OCI-LY7 (cell line): Measurements from ENCODE around the gene NQO2. TPM values are rescaled to one million over a fixed set of nuclear protein-coding genes. Genes with fewer than 3 reads are reported as not detected.
A peak's percentile ranks its signal among the peaks of the same experiment; 100 is the strongest.

Experiments used
- BruUV-seq: library from RNA; stranded (reverse); fragments of 400-500 nt; replicated peaks from 2 replicates; lab custom pipeline; 2021; lab: Mats Ljungman, UMichigan
- CTCF ChIA-PET: fragments of 300-600 bp; sonication (Branson Sonifier 250); formaldehyde crosslinking; loops from one replicate; lab custom pipeline; 2022; ENCODE audit warnings: antibody characterized with exemption; ENCODE audit not compliant: unreplicated experiment; lab: Charles Lee
- POLR2A ChIA-PET: fragments of 300-600 bp; sonication (Branson Sonifier 250); formaldehyde crosslinking; loops from one replicate; lab custom pipeline; 2022; ENCODE audit warnings: antibody characterized with exemption; lab: Charles Lee
- DNase-seq: peaks from one replicate; pipeline ENCODE4 v3.0.0-alpha.2; 2015; ENCODE audit warnings: low spot score
- H2AFZ ChIP-seq: fragments of 200-600 bp; sonication (generic), shearing (Covaris generic); 2 replicates; pipeline ENCODE4 v1.6.1; 2014; ENCODE audit warnings: mild to moderate bottlenecking, antibody characterized with exemption, low read length, moderate library complexity
- H3K27ac ChIP-seq: fragments of 200-600 bp; sonication (generic); 2 replicates; pipeline ENCODE4 v1.5.1; 2014; ENCODE audit warnings: mixed run types, low read depth, mild to moderate bottlenecking, moderate library complexity, low read length, inconsistent platforms; ENCODE audit not compliant: poor library complexity, severe bottlenecking
- H3K36me3 ChIP-seq: fragments of 200-600 bp; sonication (generic); 2 replicates; pipeline ENCODE4 v1.6.1; 2014; ENCODE audit warnings: mild to moderate bottlenecking, antibody characterized with exemption, low read length, moderate library complexity, mixed read lengths; ENCODE audit not compliant: insufficient read depth
- H3K4me1 ChIP-seq: fragments of 200-600 bp; sonication (generic); 2 replicates; pipeline ENCODE4 v1.5.1; 2014; ENCODE audit warnings: mild to moderate bottlenecking, low read length; ENCODE audit not compliant: insufficient read depth, poor library complexity, severe bottlenecking
- H3K4me2 ChIP-seq: fragments of 200-600 bp; sonication (generic); 2 replicates; pipeline ENCODE4 v1.6.1; 2014; ENCODE audit warnings: mild to moderate bottlenecking, low read length
- H3K4me3 ChIP-seq: fragments of 200-600 bp; sonication (generic); 2 replicates; pipeline ENCODE4 v1.5.1; 2014; ENCODE audit warnings: mild to moderate bottlenecking, low read depth, low read length; ENCODE audit not compliant: poor library complexity, severe bottlenecking
- H3K79me2 ChIP-seq: fragments of 200-600 bp; sonication (generic); 2 replicates; pipeline ENCODE4 v1.6.1; 2016; ENCODE audit warnings: low read depth, mild to moderate bottlenecking, low read length, moderate library complexity, mixed read lengths; ENCODE audit not compliant: insufficient read depth
- H3K9me2 ChIP-seq: fragments of 200-600 bp; sonication (generic); 2 replicates; pipeline ENCODE4 v1.6.1; 2016; ENCODE audit warnings: mild to moderate bottlenecking, low read length, mixed read lengths; ENCODE audit not compliant: insufficient read depth
- H3K9me3 ChIP-seq: fragments of 200-600 bp; sonication (generic); 2 replicates; pipeline ENCODE4 v1.6.1; 2014; ENCODE audit warnings: mild to moderate bottlenecking, mixed run types, low read length, mixed read lengths
- H4K20me1 ChIP-seq: fragments of 200-600 bp; sonication (generic); 2 replicates; pipeline ENCODE4 v1.6.1; 2014; ENCODE audit warnings: mild to moderate bottlenecking, antibody characterized with exemption, low read length, moderate library complexity, mixed read lengths; ENCODE audit not compliant: insufficient read depth
- CTCF ChIP-seq: fragments of 200-600 bp; sonication (generic); conservative IDR thresholded peaks from 2 replicates; pipeline ENCODE4 v1.5.1; 2014; ENCODE audit warnings: mild to moderate bottlenecking, antibody characterized with exemption, low read length, moderate library complexity, mixed read lengths
- EZH2phosphoT487 ChIP-seq: fragments of 200-600 bp; sonication (generic); IDR thresholded peaks from 2 replicates; pipeline ENCODE4 v1.6.1; 2018; ENCODE audit warnings: low read depth, borderline replicate concordance, mild to moderate bottlenecking, mixed run types, antibody characterized with exemption, low read length, moderate library complexity, mixed read lengths
- intact Hi-C: fragments of 100-400 bp; cut with micrococcal nuclease; formaldehyde crosslinking; loops from one replicate; pipeline ENCODE4 v1.10.0; 2022; ENCODE audit not compliant: unreplicated experiment
- small RNA-seq: library from RNA; depleted of rRNA; stranded (forward); fragments of <200 nt; gene quantifications from one replicate; pipeline ENCODE3, GENCODE V24; 2014
- total RNA-seq, 2 experiments: library from RNA; depleted of rRNA in 1 of 2; stranded (reverse); fragments of >200 nt in 1 of 2; shearing (Covaris generic) in 1 of 2; gene quantifications; 2 replicates each; pipeline ENCODE4 v1.2.3, GENCODE V29; 2014 to 2022

The NQO2 gene
- total RNA-seq, 2 experiments from 2014 or later = 8.4 to 9.9 TPM

DNA sequence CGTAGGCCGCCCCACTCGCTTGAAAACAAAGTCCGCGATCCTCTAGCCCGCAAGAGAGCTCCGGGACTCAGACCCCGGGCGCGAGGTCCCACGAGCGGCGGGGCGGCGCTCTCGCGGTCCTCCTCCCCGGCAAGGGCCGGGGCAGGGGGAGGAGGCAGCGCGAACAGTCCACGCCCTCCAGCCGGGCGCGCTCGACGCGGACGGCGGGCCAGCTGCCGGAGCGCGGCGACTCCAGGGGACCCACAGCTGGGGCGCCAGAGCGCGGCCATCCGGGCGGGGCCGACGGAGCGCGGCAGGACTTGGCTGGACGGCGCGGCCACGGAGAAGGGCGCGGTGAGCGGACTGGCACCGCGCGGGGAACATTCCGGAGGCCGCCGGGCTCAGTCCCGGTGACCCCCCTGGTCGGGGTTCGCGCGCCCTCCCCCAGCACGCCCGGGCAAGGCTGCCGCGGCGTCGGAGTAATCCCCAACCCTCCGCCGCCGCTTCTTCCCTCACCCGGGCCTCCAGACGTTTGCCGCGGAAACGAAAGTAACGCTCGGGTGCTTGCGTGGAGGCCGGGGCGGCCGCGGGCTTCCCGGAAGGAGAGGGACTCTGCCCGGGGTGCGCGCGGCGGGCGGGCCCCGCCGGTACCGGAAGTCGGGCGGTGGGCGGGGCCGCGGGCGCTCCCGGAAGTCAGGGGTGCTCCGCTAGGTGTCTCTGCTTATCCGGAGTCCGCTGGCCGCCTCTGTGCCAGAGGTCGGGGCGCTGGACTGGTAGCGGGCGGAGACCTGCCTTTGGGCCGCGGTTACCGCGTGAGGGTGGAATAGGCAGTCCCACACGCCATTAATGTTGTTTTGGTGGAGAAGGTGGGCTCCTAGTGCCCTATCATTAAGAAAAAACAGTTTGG is 68.9 kb downstream of the NQO2 start, which contains the start of gene RIPK1:
RIPK1 (plus strand) TSS at position 166 of the 886 bp plus-strand sequence. CDS start 8,330 bp downstream, outside the sequence.
- Histone ChIP-seq H3K36me3 (no peaks in the 10 kb centered on the region), H3K4me1 (peaks cover 43% of the 10 kb centered on the region), H2AFZ (peak within 1 kb of the TSS; percentile 71), H3K9me2 (no peaks in the 10 kb centered on the region), H3K4me2 (peak within 1 kb of the TSS; percentile 92), H3K79me2 (peaks cover 38% of the 10 kb centered on the region; the same call in 1 of the 2 replicates), H3K9me3 (no peaks in the 10 kb centered on the region), H3K27ac (peak within 1 kb of the TSS; percentile 87), H4K20me1 (no peaks in the 10 kb centered on the region), H3K4me3 (peak within 1 kb of the TSS; percentile 86)
- TF ChIP-seq EZH2phosphoT487 = no peak
- TF ChIP-seq CTCF = peak; percentile 64
- ChIA-PET POLR2A (interaction anchor here (0.5 to 2.2 kb wide), 11 partner anchors 13 to 986 kb away, joined by 3 to 8 read pairs (median 3); no protein-coding TSS in a partner anchor), CTCF (no interaction called here)
- DNase-seq = peak; percentile 94
- TSS peak; percentile 77 for BruUV-seq
- intact Hi-C loops = loop anchor here (1.0 to 5.0 kb wide), 8 partner anchors 41 to 954 kb away; partner anchors contain the start of genes BPHL, PSMG4 and WRNIP1

Small RNAs within 50 kb of the gene (small RNA-seq; reads per million reads assigned to genes)
- gene AL133351.4 = not detected

Other genes starting within 250 kb of the NQO2 start
- 0.13 and 0.16 TPM in 2 replicates for gene MYLK4, start 249.0 kb upstream of the NQO2 start, total RNA-seq (2014; rRNA removed; shearing (Covaris generic))
- gene MYLK4, start 249.0 kb upstream of the NQO2 start, total RNA-seq (2022) = 0.24 and 0.36 TPM in 2 replicates
- 38.1 and 54.2 TPM in 2 replicates for gene WRNIP1, start 234.5 kb upstream of the NQO2 start, total RNA-seq (2014; rRNA removed; shearing (Covaris generic))
- gene WRNIP1, start 234.5 kb upstream of the NQO2 start, total RNA-seq (2022) = 40.0 and 43.8 TPM in 2 replicates
- gene SERPINB1, start 158.0 kb upstream of the NQO2 start, total RNA-seq (2014; rRNA removed; shearing (Covaris generic)) = 1.2 and 1.3 TPM in 2 replicates
- 3.5 and 5.0 TPM in 2 replicates for gene SERPINB1, start 158.0 kb upstream of the NQO2 start, total RNA-seq (2022)
- gene SERPINB9, start 96.6 kb upstream of the NQO2 start, total RNA-seq (2014; rRNA removed; shearing (Covaris generic)) = 74.7 and 78.4 TPM in 2 replicates
- 166 and 167 TPM in 2 replicates for gene SERPINB9, start 96.6 kb upstream of the NQO2 start, total RNA-seq (2022)
- gene SERPINB6, start 28.3 kb upstream of the NQO2 start, total RNA-seq (2014; rRNA removed; shearing (Covaris generic)) = not detected in 2 replicates
- 8.9 and 13.2 TPM in 2 replicates for gene SERPINB6, start 28.3 kb upstream of the NQO2 start, total RNA-seq (2022)
- gene RIPK1, start 68.6 kb downstream of the NQO2 start, total RNA-seq (2014; rRNA removed; shearing (Covaris generic)) = 6.1 and 7.5 TPM in 2 replicates
- 8.3 and 8.4 TPM in 2 replicates for gene RIPK1, start 68.6 kb downstream of the NQO2 start, total RNA-seq (2022)
- 9.7 and 12.3 TPM in 2 replicates for gene BPHL, start 118.8 kb downstream of the NQO2 start, total RNA-seq (2014; rRNA removed; shearing (Covaris generic))
- gene BPHL, start 118.8 kb downstream of the NQO2 start, total RNA-seq (2022) = 17.5 and 20.9 TPM in 2 replicates
- 33.0 and 42.1 TPM in 2 replicates for gene TUBB2A, start 157.7 kb downstream of the NQO2 start, total RNA-seq (2014; rRNA removed; shearing (Covaris generic))
- 23.3 and 24.8 TPM in 2 replicates for gene TUBB2A, start 157.7 kb downstream of the NQO2 start, total RNA-seq (2022)
- gene TUBB2B, start 227.8 kb downstream of the NQO2 start, total RNA-seq (2014; rRNA removed; shearing (Covaris generic)) = not detected in 2 replicates
- 0.27 and 0.33 TPM in 2 replicates for gene TUBB2B, start 227.8 kb downstream of the NQO2 start, total RNA-seq (2022)